Caco-2 (cell line): ENCODE data around the gene ZCCHC2. TPM values are rescaled to one million over a fixed set of nuclear protein-coding genes. Genes with fewer than 3 reads are reported as not detected.

ENCODE experiments used
- BruUV-seq: library from RNA; stranded (reverse); fragments of 400-500 nt; replicated peaks from 2 replicates; lab custom pipeline; 2021; lab: Mats Ljungman, UMichigan
- CTCF ChIA-PET: fragments of 300-600 bp; sonication (Branson Sonifier 250); formaldehyde crosslinking; loops from one replicate; lab custom pipeline; 2022; ENCODE audit warnings: antibody characterized with exemption; lab: Charles Lee
- POLR2A ChIA-PET: fragments of 300-600 bp; sonication (Branson Sonifier 250); formaldehyde crosslinking; loops from one replicate; lab custom pipeline; 2022; ENCODE audit warnings: antibody characterized with exemption; lab: Charles Lee
- DNase-seq, 2 experiments: peaks; one replicate each; pipeline versions ENCODE4 v3.0.0 to v3.0.0-alpha.2; 2020 to 2022
- H3K27me3 ChIP-seq: replicated peaks from 2 replicates; pipeline ENCODE4 v1.6.0; 2011; ENCODE audit warnings: low read length; ENCODE audit not compliant: control insufficient read depth, insufficient read depth
- H3K36me3 ChIP-seq: 2 replicates; pipeline ENCODE4 v1.5.1; 2011; ENCODE audit warnings: low read length; ENCODE audit not compliant: control insufficient read depth, insufficient read depth
- H3K4me1 ChIP-seq: fragments of 250-450 bp; sonication (Bioruptor Pico); 2 replicates; pipeline ENCODE4 v1.5.1; 2020; ENCODE audit warnings: mild to moderate bottlenecking
- H3K4me3 ChIP-seq: 2 replicates; pipeline ENCODE4 v1.5.1; 2011; ENCODE audit warnings: low read depth, mild to moderate bottlenecking, control low read depth, low read length
- H3K9me3 ChIP-seq: fragments of 250-450 bp; sonication (Bioruptor Pico); 2 replicates; pipeline ENCODE4 v1.5.1; 2020; ENCODE audit warnings: mild to moderate bottlenecking, moderate library complexity
- H3K27ac Mint-ChIP-seq: one replicate; pipeline ENCODE4 v1.8.0; 2022; ENCODE audit warnings: mixed read lengths; ENCODE audit not compliant: unreplicated experiment
- H3K27me3 Mint-ChIP-seq: one replicate; pipeline ENCODE4 v1.8.0; 2022; ENCODE audit warnings: mixed read lengths; ENCODE audit not compliant: insufficient read depth, unreplicated experiment
- H3K36me3 Mint-ChIP-seq: one replicate; pipeline ENCODE4 v1.8.0; 2022; ENCODE audit warnings: mild to moderate bottlenecking, mixed read lengths; ENCODE audit not compliant: insufficient read depth, unreplicated experiment
- H3K4me1 Mint-ChIP-seq: one replicate; pipeline ENCODE4 v1.8.0; 2022; ENCODE audit warnings: low read depth, mixed read lengths; ENCODE audit not compliant: unreplicated experiment
- H3K4me3 Mint-ChIP-seq: one replicate; pipeline ENCODE4 v1.8.0; 2022; ENCODE audit warnings: mild to moderate bottlenecking, moderate library complexity, mixed read lengths; ENCODE audit not compliant: unreplicated experiment
- H3K9me3 Mint-ChIP-seq: one replicate; pipeline ENCODE4 v1.8.0; 2022; ENCODE audit warnings: mixed read lengths; ENCODE audit not compliant: unreplicated experiment
- intact Hi-C: fragments of 100-400 bp; cut with micrococcal nuclease; formaldehyde crosslinking; loops from one replicate; pipeline ENCODE4 v1.10.0; 2022; ENCODE audit not compliant: unreplicated experiment
- total RNA-seq: library from RNA; stranded (reverse); gene quantifications from 2 replicates; pipeline ENCODE4 v1.2.3, GENCODE V29; 2022
- TF ChIP-seq, protein P1 (sequence below), 2 experiments: fragments of 200-600 bp in 1 of 2; IDR thresholded peaks; 1 replicate in 1 of 2; 2 replicates in 1 of 2; pipeline versions ENCODE4 v1.5.1 to v1.8.0; 2011 to 2022; ENCODE audit warnings: antibody characterized with exemption in 1 of 2, control low read depth in 1 of 2, inconsistent platforms in 1 of 2, low read depth in 1 of 2, low read length in 1 of 2, mild to moderate bottlenecking in 1 of 2, moderate library complexity in 1 of 2; ENCODE audit not compliant: insufficient read depth in 1 of 2, severe bottlenecking in 1 of 2, unreplicated experiment in 1 of 2

Gene ZCCHC2
- total RNA-seq, 1 experiment from 2014 or later: 6.9 TPM

DNA sequence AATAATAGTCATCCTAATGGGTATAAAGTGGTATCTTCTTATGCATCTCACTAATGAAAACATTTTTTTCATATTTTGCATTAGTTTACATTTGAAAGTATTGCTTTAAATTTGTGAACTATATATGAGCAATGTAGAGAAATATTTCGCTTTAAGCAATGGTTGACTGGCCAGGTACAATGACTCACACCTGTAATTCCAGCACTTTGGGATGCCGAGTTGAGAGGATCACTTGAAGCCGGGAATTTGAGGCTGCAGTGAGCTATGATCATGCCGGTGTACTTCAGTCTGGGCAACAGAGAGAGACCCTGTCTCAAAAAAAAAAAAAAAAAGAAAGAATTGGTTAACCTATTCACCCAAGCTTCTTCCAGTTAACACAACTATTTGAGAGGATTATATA lies 15.1 kb downstream of the ZCCHC2 start:
- H3K36me3 Mint-ChIP-seq: peaks cover 3% of the 10 kb centered on the region
- Histone ChIP-seq H3K4me1 (no peaks in the 10 kb centered on the region), H3K4me3 (no peak overlapping the region), H3K36me3 (no peaks in the 10 kb centered on the region), H3K9me3 (no peaks in the 10 kb centered on the region), H3K27me3 (no peaks in the 10 kb centered on the region)
- CTCF ChIA-PET: no interaction called here
- POLR2A ChIA-PET: no interaction called here
- no peaks in the 10 kb centered on the region for H3K9me3 Mint-ChIP-seq
- intact Hi-C loops: no loop called here
- no peak overlapping the region for H3K27ac Mint-ChIP-seq
- TF ChIP-seq, protein P1, sequence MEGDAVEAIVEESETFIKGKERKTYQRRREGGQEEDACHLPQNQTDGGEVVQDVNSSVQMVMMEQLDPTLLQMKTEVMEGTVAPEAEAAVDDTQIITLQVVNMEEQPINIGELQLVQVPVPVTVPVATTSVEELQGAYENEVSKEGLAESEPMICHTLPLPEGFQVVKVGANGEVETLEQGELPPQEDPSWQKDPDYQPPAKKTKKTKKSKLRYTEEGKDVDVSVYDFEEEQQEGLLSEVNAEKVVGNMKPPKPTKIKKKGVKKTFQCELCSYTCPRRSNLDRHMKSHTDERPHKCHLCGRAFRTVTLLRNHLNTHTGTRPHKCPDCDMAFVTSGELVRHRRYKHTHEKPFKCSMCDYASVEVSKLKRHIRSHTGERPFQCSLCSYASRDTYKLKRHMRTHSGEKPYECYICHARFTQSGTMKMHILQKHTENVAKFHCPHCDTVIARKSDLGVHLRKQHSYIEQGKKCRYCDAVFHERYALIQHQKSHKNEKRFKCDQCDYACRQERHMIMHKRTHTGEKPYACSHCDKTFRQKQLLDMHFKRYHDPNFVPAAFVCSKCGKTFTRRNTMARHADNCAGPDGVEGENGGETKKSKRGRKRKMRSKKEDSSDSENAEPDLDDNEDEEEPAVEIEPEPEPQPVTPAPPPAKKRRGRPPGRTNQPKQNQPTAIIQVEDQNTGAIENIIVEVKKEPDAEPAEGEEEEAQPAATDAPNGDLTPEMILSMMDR (IDR thresholded peaks at IDR 0.05; ENCODE audit: insufficient read depth in 1 of 2, low read depth in 1 of 2, low read length in 1 of 2, severe bottlenecking in 1 of 2, unreplicated experiment in 1 of 2): no peak
- H3K4me3 Mint-ChIP-seq: no peak overlapping the region
- no peaks in the 10 kb centered on the region for H3K27me3 Mint-ChIP-seq
- no peaks in the 10 kb centered on the region for H3K4me1 Mint-ChIP-seq
- BruUV-seq: no TSS peak
- no peak for DNase-seq

DNA sequence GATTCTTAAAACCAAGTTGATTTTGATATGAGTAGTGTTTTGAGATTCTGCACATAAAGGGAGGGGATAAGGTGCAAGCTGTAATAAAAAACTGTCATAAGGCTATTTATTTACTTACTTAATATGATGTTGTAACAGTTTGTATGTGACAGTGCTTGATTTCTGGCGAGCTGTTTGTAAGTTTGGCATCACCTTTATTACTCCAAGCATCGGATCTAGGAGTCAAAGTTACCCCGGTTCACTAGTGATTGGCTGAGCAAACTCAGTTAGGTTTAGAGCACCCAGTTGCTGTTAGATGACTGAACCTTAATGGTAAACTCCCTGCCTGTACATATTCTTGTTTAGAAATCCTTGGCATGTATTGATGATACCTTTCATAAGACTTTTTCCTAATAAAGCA lies 16.1 kb downstream of the ZCCHC2 start:
- ChIA-PET POLR2A (no interaction called here), CTCF (no interaction called here)
- H3K9me3 ChIP-seq: no peaks in the 10 kb centered on the region
- Mint-ChIP-seq H3K4me1 (no peaks in the 10 kb centered on the region), H3K27ac (no peak overlapping the region), H3K36me3 (peaks cover 8% of the 10 kb centered on the region), H3K4me3 (no peak overlapping the region), H3K27me3 (no peaks in the 10 kb centered on the region), H3K9me3 (no peaks in the 10 kb centered on the region)
- H3K4me1 ChIP-seq: no peaks in the 10 kb centered on the region
- H3K27me3 ChIP-seq: no peaks in the 10 kb centered on the region
- H3K36me3 ChIP-seq: no peaks in the 10 kb centered on the region
- TF ChIP-seq, protein P1 (IDR thresholded peaks at IDR 0.05; ENCODE audit: insufficient read depth in 1 of 2, low read depth in 1 of 2, low read length in 1 of 2, severe bottlenecking in 1 of 2, unreplicated experiment in 1 of 2): no peak
- no TSS peak for BruUV-seq
- intact Hi-C loops: no loop called here
- no peak overlapping the region for H3K4me3 ChIP-seq
- no peak for DNase-seq

DNA sequence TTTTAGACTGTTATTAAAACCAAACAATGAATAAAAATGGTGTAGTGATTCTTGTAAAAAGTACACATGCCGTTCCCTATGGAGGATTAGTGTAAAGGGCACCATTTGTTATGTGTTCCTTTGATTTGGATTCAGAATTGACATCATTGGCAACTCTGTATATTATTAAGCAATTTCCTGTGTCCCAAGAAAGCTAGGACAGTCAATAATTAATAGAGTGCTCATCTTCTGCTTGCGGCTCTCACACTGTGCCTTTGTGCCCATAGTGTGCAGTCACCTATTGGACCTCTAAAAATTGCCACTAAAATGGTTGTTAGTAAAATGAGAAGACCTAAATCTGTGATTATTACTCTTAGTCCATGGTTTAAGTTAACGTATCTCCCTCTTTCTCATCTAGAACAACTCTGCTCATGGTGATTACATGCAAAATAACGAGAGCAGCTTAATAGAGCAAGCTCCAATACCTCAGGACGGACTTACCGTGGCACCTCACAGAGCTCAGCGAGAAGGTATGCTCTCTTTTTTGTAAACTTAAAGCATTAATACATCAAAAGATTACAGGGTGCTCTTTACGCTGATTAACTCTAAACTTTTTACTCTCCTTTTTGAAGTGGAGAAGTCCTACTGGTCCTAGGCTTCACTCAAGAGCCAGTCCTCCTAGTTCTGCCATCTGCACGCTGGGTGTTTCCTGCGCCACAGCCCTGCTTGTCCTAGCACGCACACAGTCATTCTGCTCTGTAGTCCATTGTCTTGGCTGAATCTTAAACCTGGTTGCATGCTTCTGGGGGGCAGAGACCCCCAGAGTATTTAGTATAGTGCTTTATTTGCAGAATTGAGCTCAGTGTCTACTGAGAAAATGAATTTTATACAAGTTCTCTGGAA lies 16.7 kb downstream of the ZCCHC2 start:
- H3K4me3 ChIP-seq: no peak overlapping the region
- H3K4me3 Mint-ChIP-seq: no peak overlapping the region

More for the DNA sequence above, 16.7 kb downstream of the ZCCHC2 start:
- no peak overlapping the region for H3K27ac Mint-ChIP-seq
- Histone ChIP-seq H3K36me3 (no peaks in the 10 kb centered on the region), H3K27me3 (no peaks in the 10 kb centered on the region), H3K9me3 (no peaks in the 10 kb centered on the region), H3K4me1 (no peaks in the 10 kb centered on the region)
- H3K9me3 Mint-ChIP-seq: no peaks in the 10 kb centered on the region
- ChIA-PET CTCF (no interaction called here), POLR2A (no interaction called here)
- BruUV-seq: no TSS peak
- H3K27me3 Mint-ChIP-seq: no peaks in the 10 kb centered on the region
- peaks cover 8% of the 10 kb centered on the region for H3K36me3 Mint-ChIP-seq
- TF ChIP-seq, protein P1 (IDR thresholded peaks at IDR 0.05; ENCODE audit: insufficient read depth in 1 of 2, low read depth in 1 of 2, low read length in 1 of 2, severe bottlenecking in 1 of 2, unreplicated experiment in 1 of 2): no peak
- intact Hi-C loops: no loop called here
- DNase-seq: no peak
- no peaks in the 10 kb centered on the region for H3K4me1 Mint-ChIP-seq
